Osteoblast (primary cell): ENCODE measurements around the gene KCNQ4. TPM values are rescaled to one million over a fixed set of nuclear protein-coding genes. Genes with fewer than 3 reads are reported as not detected.

Experiments
- DNase-seq: peaks from one replicate; pipeline ENCODE4 v3.0.0; 2011; ENCODE audit warnings: low spot score, mixed read lengths; ENCODE audit not compliant: insufficient read length; ENCODE audit errors: missing footprints
- H2AFZ ChIP-seq: 2 replicates; pipeline ENCODE4 v1.6.0; 2011; ENCODE audit warnings: mild to moderate bottlenecking, low read length
- H3K27ac ChIP-seq: 2 replicates; pipeline ENCODE4 v1.5.1; 2011; ENCODE audit warnings: mild to moderate bottlenecking, low read depth, low read length, moderate library complexity
- H3K27me3 ChIP-seq: 2 replicates; pipeline ENCODE4 v1.6.0; 2012; ENCODE audit warnings: mild to moderate bottlenecking, control low read depth, inconsistent platforms, low read length, moderate library complexity; ENCODE audit not compliant: insufficient read depth
- H3K36me3 ChIP-seq: 2 replicates; pipeline ENCODE4 v1.5.1; 2011; ENCODE audit warnings: mild to moderate bottlenecking, low read length, control low read depth, moderate library complexity; ENCODE audit not compliant: insufficient read depth
- H3K4me1 ChIP-seq: 2 replicates; pipeline ENCODE4 v1.5.1; 2011; ENCODE audit warnings: mild to moderate bottlenecking, low read length, control low read depth, moderate library complexity; ENCODE audit not compliant: insufficient read depth
- H3K4me2 ChIP-seq: 2 replicates; pipeline ENCODE4 v1.6.0; 2011; ENCODE audit warnings: mild to moderate bottlenecking, low read length; ENCODE audit not compliant: insufficient read depth
- H3K4me3 ChIP-seq: fragments of 200-600 bp; sonication (generic); 3 replicates; pipeline ENCODE4 v1.5.1; 2012; ENCODE audit warnings: mild to moderate bottlenecking, low read length, inconsistent platforms; ENCODE audit not compliant: insufficient read depth
- H3K79me2 ChIP-seq: 2 replicates; pipeline ENCODE4 v1.6.0; 2012; ENCODE audit warnings: mild to moderate bottlenecking, low read length, control low read depth, inconsistent platforms; ENCODE audit not compliant: insufficient read depth
- H3K9me3 ChIP-seq: 2 replicates; pipeline ENCODE4 v1.5.1; 2011; ENCODE audit warnings: low read depth, low read length, control low read depth
- H4K20me1 ChIP-seq: 2 replicates; pipeline ENCODE4 v1.6.0; 2012; ENCODE audit warnings: mild to moderate bottlenecking, low read length, control low read depth; ENCODE audit not compliant: insufficient read depth
- total RNA-seq: library from RNA; depleted of rRNA; stranded (reverse); fragments of >200 nt; gene quantifications from 2 replicates; pipeline ENCODE4 v1.2.3, GENCODE V29; 2012
- TF ChIP-seq, protein P1 (sequence below): IDR thresholded peaks from 2 replicates; pipeline ENCODE4 v1.5.1; 2011; ENCODE audit warnings: mild to moderate bottlenecking, low read depth, low read length, moderate library complexity; ENCODE audit errors: extremely low read depth

Gene KCNQ4
- total RNA-seq, 1 donor, result not detected

DNA sequence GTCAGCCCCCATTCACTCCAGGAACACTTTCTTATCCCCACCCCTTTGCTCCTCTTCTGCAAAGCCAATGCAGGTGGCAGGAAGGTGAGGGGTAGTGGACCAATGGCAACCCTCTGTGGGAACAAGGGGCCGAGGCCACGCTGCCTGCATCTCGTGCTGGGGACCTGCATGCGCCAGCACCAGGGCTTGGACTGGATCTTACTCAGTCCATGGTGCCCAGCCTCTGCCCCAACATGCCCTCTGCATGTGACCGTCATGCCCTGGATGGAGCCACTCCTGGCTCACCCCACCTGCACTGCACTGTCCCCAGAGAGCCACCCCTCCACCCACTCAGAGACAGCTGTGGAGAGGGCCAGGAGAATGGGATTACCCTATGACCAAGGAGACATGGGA lies 56.4 kb downstream of the KCNQ4 start:
- Histone ChIP-seq H3K27me3 (peaks cover 18% of the 10 kb centered on the region), H3K36me3 (no peaks in the 10 kb centered on the region), H4K20me1 (no peaks in the 10 kb centered on the region), H3K4me3 (no peak overlapping the region), H3K27ac (no peak overlapping the region), H2AFZ (no peak overlapping the region), H3K9me3 (peaks cover 8% of the 10 kb centered on the region), H3K4me2 (no peak overlapping the region), H3K79me2 (no peaks in the 10 kb centered on the region), H3K4me1 (no peaks in the 10 kb centered on the region)
- TF ChIP-seq, protein P1, sequence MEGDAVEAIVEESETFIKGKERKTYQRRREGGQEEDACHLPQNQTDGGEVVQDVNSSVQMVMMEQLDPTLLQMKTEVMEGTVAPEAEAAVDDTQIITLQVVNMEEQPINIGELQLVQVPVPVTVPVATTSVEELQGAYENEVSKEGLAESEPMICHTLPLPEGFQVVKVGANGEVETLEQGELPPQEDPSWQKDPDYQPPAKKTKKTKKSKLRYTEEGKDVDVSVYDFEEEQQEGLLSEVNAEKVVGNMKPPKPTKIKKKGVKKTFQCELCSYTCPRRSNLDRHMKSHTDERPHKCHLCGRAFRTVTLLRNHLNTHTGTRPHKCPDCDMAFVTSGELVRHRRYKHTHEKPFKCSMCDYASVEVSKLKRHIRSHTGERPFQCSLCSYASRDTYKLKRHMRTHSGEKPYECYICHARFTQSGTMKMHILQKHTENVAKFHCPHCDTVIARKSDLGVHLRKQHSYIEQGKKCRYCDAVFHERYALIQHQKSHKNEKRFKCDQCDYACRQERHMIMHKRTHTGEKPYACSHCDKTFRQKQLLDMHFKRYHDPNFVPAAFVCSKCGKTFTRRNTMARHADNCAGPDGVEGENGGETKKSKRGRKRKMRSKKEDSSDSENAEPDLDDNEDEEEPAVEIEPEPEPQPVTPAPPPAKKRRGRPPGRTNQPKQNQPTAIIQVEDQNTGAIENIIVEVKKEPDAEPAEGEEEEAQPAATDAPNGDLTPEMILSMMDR, result no peak
- DNase-seq, result peak; percentile 70

DNA sequence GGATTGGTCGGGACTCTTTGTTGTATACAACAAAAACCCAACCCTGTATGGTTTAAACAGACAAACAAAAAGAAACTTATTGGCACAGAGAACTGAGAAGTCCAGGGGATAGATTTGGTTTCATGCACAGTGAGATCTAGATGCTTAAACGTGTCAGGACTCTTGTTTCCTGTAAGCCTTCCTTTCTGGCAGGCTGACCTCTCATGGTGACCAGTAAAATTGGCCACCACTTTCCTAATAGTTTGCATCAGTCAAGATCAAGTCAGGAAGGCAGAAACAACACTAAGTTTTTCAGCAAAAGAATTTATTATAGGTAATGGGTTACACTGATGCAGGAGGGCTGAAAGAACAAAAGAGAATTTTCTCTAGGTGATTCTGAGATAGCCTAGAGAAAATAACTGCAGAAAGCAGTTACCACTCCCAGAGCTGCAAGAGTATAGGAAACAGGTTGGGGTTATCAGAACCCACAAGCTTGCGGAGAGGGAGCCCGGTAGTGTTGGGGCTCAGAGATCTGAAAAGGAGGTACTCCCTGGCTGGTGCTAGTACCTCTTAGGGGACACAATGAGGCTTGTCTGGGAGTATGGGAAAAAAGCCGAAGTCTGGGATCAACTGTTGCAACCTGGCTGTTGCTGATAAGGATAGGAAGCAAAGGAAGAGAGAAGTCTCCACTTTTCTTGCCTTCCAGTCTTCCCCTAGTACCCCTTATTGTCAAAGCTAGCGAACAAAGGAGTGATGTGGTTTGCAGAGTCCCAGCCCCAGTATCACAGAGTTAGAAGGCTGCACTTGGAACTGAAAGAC lies 57.1 kb downstream of the KCNQ4 start:
- H2AFZ ChIP-seq, result no peak overlapping the region
- H3K36me3 ChIP-seq, result no peaks in the 10 kb centered on the region
- no peak overlapping the region for H3K4me3 ChIP-seq
- H3K27ac ChIP-seq, result no peak overlapping the region
- no peak overlapping the region for H3K4me2 ChIP-seq
- H3K79me2 ChIP-seq, result no peaks in the 10 kb centered on the region
- peaks cover 8% of the 10 kb centered on the region for H3K9me3 ChIP-seq
- TF ChIP-seq, protein P1, result peak; percentile 7
- no peak for DNase-seq
- H3K27me3 ChIP-seq, result peaks cover 12% of the 10 kb centered on the region
- no peaks in the 10 kb centered on the region for H3K4me1 ChIP-seq
- no peaks in the 10 kb centered on the region for H4K20me1 ChIP-seq

GRCh38 chr1:40841602-40842001 lies 58.0 kb downstream of the KCNQ4 start:
- H3K79me2 ChIP-seq, result no peaks in the 10 kb centered on the region
- H4K20me1 ChIP-seq, result no peaks in the 10 kb centered on the region
- H3K4me2 ChIP-seq, result no peak overlapping the region
- no peak overlapping the region for H3K4me3 ChIP-seq
- H3K27me3 ChIP-seq, result peaks cover 10% of the 10 kb centered on the region
- no peak overlapping the region for H2AFZ ChIP-seq
- H3K36me3 ChIP-seq, result no peaks in the 10 kb centered on the region
- no peaks in the 10 kb centered on the region for H3K4me1 ChIP-seq
- no peak for DNase-seq
- H3K27ac ChIP-seq, result no peak overlapping the region
- peaks cover 8% of the 10 kb centered on the region for H3K9me3 ChIP-seq
- TF ChIP-seq, protein P1, result no peak

DNA sequence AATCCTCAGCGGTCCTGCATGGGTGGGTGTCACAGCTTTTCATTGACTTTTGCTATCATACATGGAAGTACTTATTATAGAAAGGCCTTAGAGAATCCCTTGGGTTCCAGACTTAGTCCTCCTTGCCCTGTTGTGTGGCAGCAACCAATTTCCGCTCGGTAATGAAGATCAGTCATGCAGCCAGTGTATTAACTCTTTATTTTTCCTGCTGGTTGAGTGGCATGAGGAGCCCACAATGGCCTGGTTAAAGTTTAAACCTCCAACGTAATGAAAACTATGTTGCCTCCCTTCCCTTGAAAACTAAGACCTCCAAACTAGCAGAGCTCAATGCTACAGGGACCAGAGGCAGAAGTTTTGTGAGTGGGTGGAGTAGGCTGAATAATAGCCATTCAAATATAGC lies 58.6 kb downstream of the KCNQ4 start:
- no peaks in the 10 kb centered on the region for H4K20me1 ChIP-seq
- no peaks in the 10 kb centered on the region for H3K4me1 ChIP-seq
- H3K36me3 ChIP-seq, result no peaks in the 10 kb centered on the region
- no peaks in the 10 kb centered on the region for H3K79me2 ChIP-seq
- H3K4me2 ChIP-seq, result no peak overlapping the region
- no peak for DNase-seq
- peaks cover 8% of the 10 kb centered on the region for H3K9me3 ChIP-seq
- H3K27ac ChIP-seq, result no peak overlapping the region
- H3K27me3 ChIP-seq, result peaks cover 8% of the 10 kb centered on the region
- H3K4me3 ChIP-seq, result no peak overlapping the region
- no peak overlapping the region for H2AFZ ChIP-seq
- TF ChIP-seq, protein P1, result no peak
